Epithelial cell of proximal tubule (primary cell): Measurements from ENCODE around the gene SMAD1. TPM values are rescaled to one million over a fixed set of nuclear protein-coding genes. Genes with fewer than 3 reads are reported as not detected.

Experiments
- DNase-seq: peaks from one replicate; pipeline ENCODE4 v3.0.0-alpha.2; 2011; ENCODE audit warnings: low read depth
- H3K4me3 ChIP-seq: 2 replicates; pipeline ENCODE4 v1.5.1; 2011; ENCODE audit warnings: low read depth, mild to moderate bottlenecking, low read length
- CTCF ChIP-seq: conservative IDR thresholded peaks from 2 replicates; pipeline ENCODE4 v1.5.1; 2012; ENCODE audit warnings: low read depth, mild to moderate bottlenecking, low read length
- total RNA-seq: library from RNA; depleted of rRNA; stranded (reverse); fragments of >200 nt; gene quantifications from 2 replicates; pipeline ENCODE4 v1.2.3, GENCODE V29; 2015

SMAD1 gene
- total RNA-seq, 1 donor from 2014 or later: 23.4 TPM

DNA sequence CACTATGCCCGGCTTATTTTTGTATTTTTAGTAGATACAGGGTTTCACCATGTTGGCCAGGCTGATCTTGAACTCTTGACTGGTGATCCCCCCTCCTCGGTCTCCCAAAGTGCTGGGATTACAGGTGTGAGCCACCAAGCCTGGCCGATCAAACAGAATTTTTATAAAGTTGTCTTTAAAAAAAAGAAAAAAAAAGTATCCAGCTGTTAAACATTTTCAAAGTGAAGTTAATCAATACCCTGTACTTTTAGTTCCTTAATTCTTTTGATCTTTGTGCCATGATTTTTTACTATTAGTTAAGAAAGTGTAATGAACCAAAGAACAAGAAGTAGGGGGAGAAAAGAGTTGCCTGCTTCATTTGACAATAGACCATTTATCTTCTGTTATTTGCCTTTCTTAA, 24.3 kb downstream of the SMAD1 start:
- no peak for TF ChIP-seq CTCF
- DNase-seq: no peak
- no peak overlapping the region for H3K4me3 ChIP-seq

GRCh38 chr4:145507636-145508035, 26.0 kb downstream of the SMAD1 start:
- no peak for DNase-seq
- no peak for TF ChIP-seq CTCF
- no peak overlapping the region for H3K4me3 ChIP-seq

GRCh38 chr4:145511913-145512522, 30.4 kb downstream of the SMAD1 start:
- TF ChIP-seq CTCF: no peak
- no peak for DNase-seq
- no peak overlapping the region for H3K4me3 ChIP-seq

DNA sequence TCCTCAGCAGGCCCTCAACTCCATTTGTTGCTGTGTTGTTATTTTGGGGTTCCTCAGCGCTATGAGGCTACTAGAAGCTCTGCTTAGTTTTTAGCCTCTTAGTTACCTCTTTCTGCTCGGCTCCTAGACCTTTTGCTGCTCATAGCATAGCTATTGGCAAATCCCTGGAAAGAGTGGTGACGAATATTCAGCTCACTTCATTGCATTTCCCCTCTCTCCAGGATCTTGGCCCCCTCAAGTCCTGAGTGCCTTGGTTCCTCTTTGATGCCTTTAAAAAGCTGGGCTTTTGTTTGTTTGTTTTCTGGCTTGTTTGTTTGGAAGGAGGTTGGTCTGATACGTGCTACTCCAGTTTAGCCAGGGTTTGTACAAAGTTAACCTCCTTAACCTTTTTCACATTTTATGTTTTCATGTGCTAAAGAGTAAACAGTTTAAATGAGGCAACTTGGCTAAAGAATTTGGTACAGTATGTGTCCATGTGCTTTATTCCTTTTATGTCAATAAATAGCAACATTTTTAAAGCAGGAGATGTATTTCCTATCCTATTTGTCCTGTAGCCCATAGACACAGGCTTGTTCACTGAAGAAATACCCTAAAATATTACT, 31.5 kb downstream of the SMAD1 start:
- no peak for DNase-seq
- no peak overlapping the region for H3K4me3 ChIP-seq
- TF ChIP-seq CTCF: no peak

- no peak overlapping the region for H3K4me3 ChIP-seq
- no peak for DNase-seq
- no peak for TF ChIP-seq CTCF
These were observed 38.5 kb downstream of the SMAD1 start for GRCh38 chr4:145520172-145520571.

GRCh38 chr4:145521282-145521681, 39.6 kb downstream of the SMAD1 start:
- DNase-seq: no peak
- no peak for TF ChIP-seq CTCF
- no peak overlapping the region for H3K4me3 ChIP-seq

DNA sequence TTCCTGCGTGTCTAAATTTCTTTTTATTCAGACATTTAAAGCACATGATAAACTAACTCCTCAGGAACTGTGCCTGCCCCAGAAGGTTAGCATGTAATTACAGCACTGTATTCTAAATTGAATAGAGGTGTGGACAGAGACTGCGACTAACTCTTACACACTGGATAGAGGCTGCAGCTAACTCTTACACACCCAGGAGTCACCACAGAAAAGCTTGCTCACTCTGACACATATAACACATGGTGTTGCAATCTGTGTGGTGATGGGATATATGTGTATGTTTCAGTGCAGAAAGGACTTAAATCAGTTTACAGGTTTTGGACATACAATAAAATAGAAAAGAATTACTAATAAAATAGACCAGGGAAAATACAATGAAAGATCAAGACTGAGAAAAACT, 41.5 kb downstream of the SMAD1 start:
- TF ChIP-seq CTCF: no peak
- no peak overlapping the region for H3K4me3 ChIP-seq
- DNase-seq: no peak
